Right lobe of liver (tissue), 6 donors: Measurements from ENCODE around the gene MUS81. TPM values are rescaled to one million over a fixed set of nuclear protein-coding genes. Genes with fewer than 3 reads are reported as not detected.

ENCODE experiments used
- ATAC-seq, 4 donors: fragments of 200-7000 bp; cut with Tn5 transposase; one replicate each; pipeline ENCODE4 v1.9.1; 2020; ENCODE audit warnings: mild to moderate bottlenecking in 4 of 4, moderate library complexity in 4 of 4
- DNase-seq, 3 donors: peaks; one replicate each; pipeline ENCODE4 v3.0.0-alpha.2; 2020
- H3K27ac ChIP-seq, 3 donors: fragments of 200-600 bp; one replicate each; pipeline ENCODE4 v1.8.0; 2022
- H3K27me3 ChIP-seq, 2 donors: fragments of 200-600 bp; one replicate each; pipeline ENCODE4 v1.8.0; 2022
- H3K36me3 ChIP-seq, 4 donors: fragments of 200-600 bp; sonication (generic) in 1 of 4; one replicate each; pipeline versions ENCODE4 v1.5.1 to v1.8.0; 2017 to 2022; ENCODE audit warnings: control low read depth in 1 of 4
- H3K4me1 ChIP-seq, 4 donors: fragments of 200-600 bp; sonication (generic) in 1 of 4; one replicate each; pipeline versions ENCODE4 v1.5.1 to v1.8.0; 2017 to 2022; ENCODE audit warnings: control low read depth in 1 of 4
- H3K4me3 ChIP-seq, 3 donors: fragments of 200-600 bp; one replicate each; pipeline ENCODE4 v1.8.0; 2022
- H3K9me3 ChIP-seq, 4 donors: fragments of 200-600 bp; sonication (generic) in 1 of 4; one replicate each; pipeline versions ENCODE4 v1.5.1 to v1.8.0; 2017 to 2022; ENCODE audit warnings: control low read depth in 1 of 4
- POLR2A ChIP-seq: fragments of 450-650 bp; IDR thresholded peaks from one replicate; pipeline ENCODE4 v1.6.1; 2017; ENCODE audit warnings: antibody characterized with exemption, mild to moderate bottlenecking
- WGBS: methylation state at CpG from one replicate; pipeline ENCODE4 v1.1.6; 2018; ENCODE audit warnings: low coverage, low lambda C conversion rate; ENCODE audit not compliant: insufficient coverage; ENCODE audit errors: missing lambda C conversion rate; 5-methylcytosine and 5-hydroxymethylcytosine counted together
- intact Hi-C, 2 donors: fragments of 100-400 bp; cut with DNase I; formaldehyde crosslinking; loops; one replicate each; pipeline versions ENCODE4 v1.11.2 to v1.14.1; 2022
- total RNA-seq, 6 experiments: library from RNA; depleted of rRNA in 2 of 6; stranded (reverse); fragments of >200 nt in 2 of 6; fragmentation: NEBNext Ultra II Directional in 3 of 6; extraction: Animal tissue kit (Norgen Biotek cat#: 25700) in 3 of 6; gene quantifications; one replicate each; pipeline versions ENCODE4 v1.1.0 to v1.2.4, GENCODE V29; 2016 to 2023
- TF ChIP-seq, protein P1 (sequence below), 4 donors: fragments of 200-600 bp in 3 of 4; fragments of 450-650 bp in 1 of 4; IDR thresholded peaks; one replicate each; pipeline versions ENCODE4 v1.5.1 to v1.8.0; 2016 to 2022; ENCODE audit warnings: antibody characterized with exemption in 4 of 4, mild to moderate bottlenecking in 2 of 4
- donor health status: DM: no; HTN: yes; CAD: no.
- donor health status: DM: no; HTN: no; CAD: no.
- donor health status: DM: no; HTN: no; CAD: no.
- donor health status: DM: no; HTN: yes; CAD: no.
- donor health status: DM: no; HTN: yes; CAD: no.

Gene MUS81
- total RNA-seq, 6 experiments from 2014 or later = 14.0 to 25.6 (median 19.7) TPM

DNA sequence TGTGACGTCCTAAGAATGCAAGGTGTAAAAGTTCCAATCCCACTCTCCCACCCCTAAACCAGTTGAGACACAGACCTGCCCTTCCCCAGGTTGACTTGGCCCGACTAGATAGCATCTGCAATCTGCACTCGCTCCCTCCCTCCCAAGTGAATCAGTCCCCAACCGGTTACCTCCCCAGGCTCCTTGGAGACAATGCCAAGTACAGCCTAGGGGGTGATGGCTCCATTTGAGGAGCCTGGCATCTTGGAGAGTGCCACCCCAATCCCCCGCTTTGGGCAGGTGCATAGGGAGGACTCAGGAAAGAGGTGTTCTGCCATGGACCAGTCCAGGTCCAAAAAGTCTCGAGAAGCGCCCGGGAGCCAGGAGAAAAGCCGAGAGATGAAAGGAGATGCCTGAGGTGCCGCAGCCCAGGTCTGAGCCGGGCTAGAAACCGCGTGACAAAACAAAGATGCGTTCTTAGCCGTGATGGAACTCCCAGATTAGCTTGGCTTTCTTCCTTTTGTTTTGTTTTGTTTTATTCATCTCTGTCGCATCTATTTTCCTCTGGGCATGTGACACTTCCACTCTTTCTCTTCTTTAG lies 45.2 kb upstream of the MUS81 start:
- intact Hi-C loops = loop anchor here (5.0 to 10.0 kb wide), 3 partner anchors 100 to 190 kb away; partner anchors contain the start of gene KAT5 (in 2 of the 2)
- ATAC-seq = no peak

GRCh38 chr11:65816696-65817095 lies 43.5 kb upstream of the MUS81 start:
- ATAC-seq = no peak
- H3K27me3 ChIP-seq = no peaks in the 10 kb centered on the region
- no peaks in the 10 kb centered on the region for H3K4me1 ChIP-seq
- intact Hi-C loops = loop anchor here (5.0 to 10.0 kb wide), 3 partner anchors 102 to 192 kb away; partner anchors contain the start of gene KAT5 (in 2 of the 2)
- no peaks in the 10 kb centered on the region for H3K9me3 ChIP-seq
- H3K36me3 ChIP-seq = no peaks in the 10 kb centered on the region
- no peak overlapping the region for H3K4me3 ChIP-seq
- DNase-seq = no peak
- WGBS = 65% methylated on average over 2 of the region's 3 CpGs
- no peak overlapping the region for H3K27ac ChIP-seq
- TF ChIP-seq POLR2A = no peak
- TF ChIP-seq, protein P1, sequence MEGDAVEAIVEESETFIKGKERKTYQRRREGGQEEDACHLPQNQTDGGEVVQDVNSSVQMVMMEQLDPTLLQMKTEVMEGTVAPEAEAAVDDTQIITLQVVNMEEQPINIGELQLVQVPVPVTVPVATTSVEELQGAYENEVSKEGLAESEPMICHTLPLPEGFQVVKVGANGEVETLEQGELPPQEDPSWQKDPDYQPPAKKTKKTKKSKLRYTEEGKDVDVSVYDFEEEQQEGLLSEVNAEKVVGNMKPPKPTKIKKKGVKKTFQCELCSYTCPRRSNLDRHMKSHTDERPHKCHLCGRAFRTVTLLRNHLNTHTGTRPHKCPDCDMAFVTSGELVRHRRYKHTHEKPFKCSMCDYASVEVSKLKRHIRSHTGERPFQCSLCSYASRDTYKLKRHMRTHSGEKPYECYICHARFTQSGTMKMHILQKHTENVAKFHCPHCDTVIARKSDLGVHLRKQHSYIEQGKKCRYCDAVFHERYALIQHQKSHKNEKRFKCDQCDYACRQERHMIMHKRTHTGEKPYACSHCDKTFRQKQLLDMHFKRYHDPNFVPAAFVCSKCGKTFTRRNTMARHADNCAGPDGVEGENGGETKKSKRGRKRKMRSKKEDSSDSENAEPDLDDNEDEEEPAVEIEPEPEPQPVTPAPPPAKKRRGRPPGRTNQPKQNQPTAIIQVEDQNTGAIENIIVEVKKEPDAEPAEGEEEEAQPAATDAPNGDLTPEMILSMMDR (IDR thresholded peaks at IDR 0.05) = no peak

More for the DNA sequence above, 45.2 kb upstream of the MUS81 start:
- Histone ChIP-seq H3K4me1 (no peaks in the 10 kb centered on the region), H3K36me3 (no peaks in the 10 kb centered on the region), H3K27me3 (no peaks in the 10 kb centered on the region), H3K9me3 (no peaks in the 10 kb centered on the region), H3K4me3 (no peak overlapping the region), H3K27ac (no peak overlapping the region)
- no peak for DNase-seq
- TF ChIP-seq, protein P1 (IDR thresholded peaks at IDR 0.05) = no peak
- TF ChIP-seq POLR2A = no peak
- 99% methylated on average over 9 of the region's 16 CpGs for WGBS

- DNase-seq (no peak), ATAC-seq (no peak)
- WGBS = 52% methylated on average over 5 of the region's 5 CpGs
- no peaks in the 10 kb centered on the region for H3K9me3 ChIP-seq
- no peaks in the 10 kb centered on the region for H3K27me3 ChIP-seq
- no peaks in the 10 kb centered on the region for H3K36me3 ChIP-seq
- peak overlapping the region; percentile 53 to 80 (median 68) for H3K4me3 ChIP-seq
- no peak for TF ChIP-seq POLR2A
- TF ChIP-seq, protein P1 (IDR thresholded peaks at IDR 0.05) = no peak
- intact Hi-C loops = loop anchor here (5.0 to 10.0 kb wide), 3 partner anchors 103 to 193 kb away; partner anchors contain the start of gene KAT5 (in 2 of the 2)
- no peaks in the 10 kb centered on the region for H3K4me1 ChIP-seq
- peak overlapping the region; percentile 78 to 83 (median 78) for H3K27ac ChIP-seq
Observed at GRCh38 chr11:65817312-65817834, 42.9 kb upstream of the MUS81 start.

- Histone ChIP-seq H3K36me3 (no peaks in the 10 kb centered on the region), H3K27ac (peak overlapping the region; percentile 78 to 83 (median 78)), H3K4me1 (no peaks in the 10 kb centered on the region), H3K9me3 (no peaks in the 10 kb centered on the region), H3K27me3 (no peaks in the 10 kb centered on the region), H3K4me3 (peak overlapping the region; percentile 53 to 80 (median 68))
- TF ChIP-seq, protein P1 (IDR thresholded peaks at IDR 0.05) = peak; percentile 98 to 100 (median 100)
- TF ChIP-seq POLR2A = peak; percentile 53
- intact Hi-C loops = loop anchor here (5.0 to 10.0 kb wide), 3 partner anchors 103 to 193 kb away; partner anchors contain the start of gene KAT5 (in 2 of the 2)
- 7% methylated on average over 14 of the region's 74 CpGs for WGBS
- DNase-seq = peak; percentile 95 to 96 (median 95)
- ATAC-seq = peak; percentile 94 to 99 (median 96)
Observed at GRCh38 chr11:65817835-65818680, 42.2 kb upstream of the MUS81 start.
